Measurements from ENCODE around the gene KLF1. TPM values are rescaled to one million over a fixed set of nuclear protein-coding genes. Genes with fewer than 3 reads are reported as not detected.

The KLF1 gene
- total RNA-seq, 1 experiment from 2014 or later: 0.10 TPM

DNA sequence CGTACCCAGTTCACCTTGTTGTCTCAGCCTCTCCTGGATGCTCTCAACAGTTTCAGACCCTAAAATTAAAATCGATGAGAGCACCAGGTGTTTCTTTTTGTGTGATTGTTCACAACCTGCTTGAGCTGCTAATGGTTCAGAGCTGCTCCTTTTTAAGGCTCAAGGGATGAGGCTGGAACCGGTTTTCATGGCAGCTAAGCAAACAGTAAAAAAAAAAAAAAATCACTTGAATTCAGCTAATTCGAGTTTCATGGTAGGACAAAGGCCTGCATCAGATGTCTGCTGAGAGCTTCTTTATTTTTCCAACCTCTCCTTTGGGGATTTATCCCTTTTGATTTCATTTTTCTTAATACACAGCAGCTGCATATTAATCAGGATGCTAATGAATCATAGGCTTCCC lies 25.6 kb upstream of the KLF1 start:
- H3K4me3 ChIP-seq (ENCODE audit: low read depth in 2 of 2, low read length in 2 of 2): no peak overlapping the region
- no peaks in the 10 kb centered on the region for H3K9me3 ChIP-seq (ENCODE audit: control insufficient read depth, insufficient read depth, low read depth, low read length)
- no peak for DNase-seq (ENCODE audit: low read depth, low spot score)
- no peak overlapping the region for H3K27ac ChIP-seq (ENCODE audit: low read length)
- no peak for ATAC-seq
- H3K27me3 ChIP-seq (ENCODE audit: control insufficient read depth, insufficient read depth, low read length): no peaks in the 10 kb centered on the region
- no TSS peak for BruUV-seq (replicated peaks)
- H3K36me3 ChIP-seq (ENCODE audit: control insufficient read depth, insufficient read depth, low read length): no peaks in the 10 kb centered on the region
- H3K4me1 ChIP-seq (ENCODE audit: control insufficient read depth, insufficient read depth, low read length): no peaks in the 10 kb centered on the region
- ChIA-PET POLR2A (no interaction called here), CTCF (no interaction called here)
- TF ChIP-seq, protein P1, sequence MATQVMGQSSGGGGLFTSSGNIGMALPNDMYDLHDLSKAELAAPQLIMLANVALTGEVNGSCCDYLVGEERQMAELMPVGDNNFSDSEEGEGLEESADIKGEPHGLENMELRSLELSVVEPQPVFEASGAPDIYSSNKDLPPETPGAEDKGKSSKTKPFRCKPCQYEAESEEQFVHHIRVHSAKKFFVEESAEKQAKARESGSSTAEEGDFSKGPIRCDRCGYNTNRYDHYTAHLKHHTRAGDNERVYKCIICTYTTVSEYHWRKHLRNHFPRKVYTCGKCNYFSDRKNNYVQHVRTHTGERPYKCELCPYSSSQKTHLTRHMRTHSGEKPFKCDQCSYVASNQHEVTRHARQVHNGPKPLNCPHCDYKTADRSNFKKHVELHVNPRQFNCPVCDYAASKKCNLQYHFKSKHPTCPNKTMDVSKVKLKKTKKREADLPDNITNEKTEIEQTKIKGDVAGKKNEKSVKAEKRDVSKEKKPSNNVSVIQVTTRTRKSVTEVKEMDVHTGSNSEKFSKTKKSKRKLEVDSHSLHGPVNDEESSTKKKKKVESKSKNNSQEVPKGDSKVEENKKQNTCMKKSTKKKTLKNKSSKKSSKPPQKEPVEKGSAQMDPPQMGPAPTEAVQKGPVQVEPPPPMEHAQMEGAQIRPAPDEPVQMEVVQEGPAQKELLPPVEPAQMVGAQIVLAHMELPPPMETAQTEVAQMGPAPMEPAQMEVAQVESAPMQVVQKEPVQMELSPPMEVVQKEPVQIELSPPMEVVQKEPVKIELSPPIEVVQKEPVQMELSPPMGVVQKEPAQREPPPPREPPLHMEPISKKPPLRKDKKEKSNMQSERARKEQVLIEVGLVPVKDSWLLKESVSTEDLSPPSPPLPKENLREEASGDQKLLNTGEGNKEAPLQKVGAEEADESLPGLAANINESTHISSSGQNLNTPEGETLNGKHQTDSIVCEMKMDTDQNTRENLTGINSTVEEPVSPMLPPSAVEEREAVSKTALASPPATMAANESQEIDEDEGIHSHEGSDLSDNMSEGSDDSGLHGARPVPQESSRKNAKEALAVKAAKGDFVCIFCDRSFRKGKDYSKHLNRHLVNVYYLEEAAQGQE (IDR thresholded peaks at IDR 0.05; ENCODE audit: insufficient read depth in 1 of 2, low read depth in 2 of 2, low read length in 1 of 2): no peak
- TF ChIP-seq, protein P2, sequence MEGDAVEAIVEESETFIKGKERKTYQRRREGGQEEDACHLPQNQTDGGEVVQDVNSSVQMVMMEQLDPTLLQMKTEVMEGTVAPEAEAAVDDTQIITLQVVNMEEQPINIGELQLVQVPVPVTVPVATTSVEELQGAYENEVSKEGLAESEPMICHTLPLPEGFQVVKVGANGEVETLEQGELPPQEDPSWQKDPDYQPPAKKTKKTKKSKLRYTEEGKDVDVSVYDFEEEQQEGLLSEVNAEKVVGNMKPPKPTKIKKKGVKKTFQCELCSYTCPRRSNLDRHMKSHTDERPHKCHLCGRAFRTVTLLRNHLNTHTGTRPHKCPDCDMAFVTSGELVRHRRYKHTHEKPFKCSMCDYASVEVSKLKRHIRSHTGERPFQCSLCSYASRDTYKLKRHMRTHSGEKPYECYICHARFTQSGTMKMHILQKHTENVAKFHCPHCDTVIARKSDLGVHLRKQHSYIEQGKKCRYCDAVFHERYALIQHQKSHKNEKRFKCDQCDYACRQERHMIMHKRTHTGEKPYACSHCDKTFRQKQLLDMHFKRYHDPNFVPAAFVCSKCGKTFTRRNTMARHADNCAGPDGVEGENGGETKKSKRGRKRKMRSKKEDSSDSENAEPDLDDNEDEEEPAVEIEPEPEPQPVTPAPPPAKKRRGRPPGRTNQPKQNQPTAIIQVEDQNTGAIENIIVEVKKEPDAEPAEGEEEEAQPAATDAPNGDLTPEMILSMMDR (IDR thresholded peaks at IDR 0.05): no peak
- in situ Hi-C loops (cut with HindIII; ENCODE audit: low pct_unique_long_range_greater_than_20kb, low sequenced_read_pairs): no loop called here
- intact Hi-C loops (cut with micrococcal nuclease; ENCODE audit: unreplicated experiment): no loop called here

DNA sequence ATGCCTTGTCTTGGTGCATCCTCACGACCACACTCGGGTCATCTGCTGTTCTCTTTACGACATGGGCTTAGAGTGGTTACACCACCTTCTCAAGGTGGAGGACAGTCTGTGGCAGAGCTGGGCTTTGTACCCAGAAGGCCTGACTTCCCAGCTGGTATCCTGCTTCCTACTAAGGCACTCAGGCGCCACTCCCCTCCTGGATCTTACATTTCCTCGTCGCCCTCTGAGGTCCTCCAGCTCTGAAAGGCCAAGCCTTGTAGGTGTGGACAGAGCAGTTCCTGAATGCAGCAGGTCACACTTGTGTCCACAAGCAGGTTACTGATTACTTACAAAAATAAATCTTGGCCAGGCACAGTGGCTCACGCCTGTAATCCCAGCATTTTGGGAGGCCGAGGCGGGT lies 20.2 kb upstream of the KLF1 start:
- ChIA-PET POLR2A (no interaction called here), CTCF (no interaction called here)
- no peak for TF ChIP-seq TCF7L2 (IDR thresholded peaks at IDR 0.05; ENCODE audit: low read depth, low read length)
- TF ChIP-seq SIN3A (IDR thresholded peaks at IDR 0.05; ENCODE audit: borderline replicate concordance, insufficient read depth, low read depth, low read length): no peak
- TF ChIP-seq, protein P1 (IDR thresholded peaks at IDR 0.05; ENCODE audit: insufficient read depth in 1 of 2, low read depth in 2 of 2, low read length in 1 of 2): no peak
- no peak for TF ChIP-seq POLR2AphosphoS5 (IDR thresholded peaks at IDR 0.05; ENCODE audit: low read depth, low read length)
- TF ChIP-seq, protein P2 (IDR thresholded peaks at IDR 0.05): no peak
- Histone ChIP-seq H3K27ac (ENCODE audit: low read length) (no peak overlapping the region), H3K4me3 (ENCODE audit: low read depth in 2 of 2, low read length in 2 of 2) (no peak overlapping the region), H3K4me1 (ENCODE audit: control insufficient read depth, insufficient read depth, low read length) (no peaks in the 10 kb centered on the region), H3K36me3 (ENCODE audit: control insufficient read depth, insufficient read depth, low read length) (no peaks in the 10 kb centered on the region), H3K9me3 (ENCODE audit: control insufficient read depth, insufficient read depth, low read depth, low read length) (no peaks in the 10 kb centered on the region), H3K27me3 (ENCODE audit: control insufficient read depth, insufficient read depth, low read length) (no peaks in the 10 kb centered on the region)
- BruUV-seq (replicated peaks): no TSS peak
- DNase-seq (ENCODE audit: low read depth, low spot score): no peak
- no peak for ATAC-seq
- in situ Hi-C loops (cut with HindIII; ENCODE audit: low pct_unique_long_range_greater_than_20kb, low sequenced_read_pairs) (no loop called here), intact Hi-C loops (cut with micrococcal nuclease; ENCODE audit: unreplicated experiment) (no loop called here)

Data from Panc1 (cell line).